ENCODE results near the gene JMJD1C.

DNA sequence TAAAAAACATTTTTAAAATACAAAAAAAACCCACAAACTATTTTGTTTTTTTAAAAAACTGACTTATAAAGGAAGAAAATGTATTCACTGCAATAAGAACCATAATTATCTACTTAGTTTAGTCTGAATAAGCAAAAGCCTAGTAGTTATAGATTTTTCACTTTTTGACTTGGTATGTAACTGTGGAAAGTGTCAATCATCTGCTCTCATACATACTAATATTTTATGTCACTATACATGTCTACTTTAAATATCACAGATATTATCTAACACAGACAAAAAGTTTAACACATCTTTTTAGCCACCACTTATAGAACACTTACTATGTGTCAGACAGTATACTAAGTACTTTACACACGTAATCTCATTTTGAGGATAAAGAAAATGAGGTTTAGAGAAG, 3.2 kb upstream of the JMJD1C start:
- no peak for TF ChIP-seq POLR2A (IDR thresholded peaks at IDR 0.05)
- TF ChIP-seq, protein P1, sequence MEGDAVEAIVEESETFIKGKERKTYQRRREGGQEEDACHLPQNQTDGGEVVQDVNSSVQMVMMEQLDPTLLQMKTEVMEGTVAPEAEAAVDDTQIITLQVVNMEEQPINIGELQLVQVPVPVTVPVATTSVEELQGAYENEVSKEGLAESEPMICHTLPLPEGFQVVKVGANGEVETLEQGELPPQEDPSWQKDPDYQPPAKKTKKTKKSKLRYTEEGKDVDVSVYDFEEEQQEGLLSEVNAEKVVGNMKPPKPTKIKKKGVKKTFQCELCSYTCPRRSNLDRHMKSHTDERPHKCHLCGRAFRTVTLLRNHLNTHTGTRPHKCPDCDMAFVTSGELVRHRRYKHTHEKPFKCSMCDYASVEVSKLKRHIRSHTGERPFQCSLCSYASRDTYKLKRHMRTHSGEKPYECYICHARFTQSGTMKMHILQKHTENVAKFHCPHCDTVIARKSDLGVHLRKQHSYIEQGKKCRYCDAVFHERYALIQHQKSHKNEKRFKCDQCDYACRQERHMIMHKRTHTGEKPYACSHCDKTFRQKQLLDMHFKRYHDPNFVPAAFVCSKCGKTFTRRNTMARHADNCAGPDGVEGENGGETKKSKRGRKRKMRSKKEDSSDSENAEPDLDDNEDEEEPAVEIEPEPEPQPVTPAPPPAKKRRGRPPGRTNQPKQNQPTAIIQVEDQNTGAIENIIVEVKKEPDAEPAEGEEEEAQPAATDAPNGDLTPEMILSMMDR (IDR thresholded peaks at IDR 0.05), result no peak

Measured in adrenal gland (tissue), 5 donors.